GM21367 (cell line): ENCODE data around the gene ZFP64.
A peak's percentile ranks its signal among the peaks of the same experiment; 100 is the strongest.
"Not testable (repeated sequence)": the region's sequence is repeated elsewhere in the genome, so short reads cannot be mapped to it uniquely, and the experiment has no call there.

Experiments
- ATAC-seq: cut with Tn5 transposase; IDR thresholded peaks from one replicate; pipeline ENCODE4 v1.9.1; 2021; ENCODE audit not compliant: unreplicated experiment

The ZFP64 gene

DNA sequence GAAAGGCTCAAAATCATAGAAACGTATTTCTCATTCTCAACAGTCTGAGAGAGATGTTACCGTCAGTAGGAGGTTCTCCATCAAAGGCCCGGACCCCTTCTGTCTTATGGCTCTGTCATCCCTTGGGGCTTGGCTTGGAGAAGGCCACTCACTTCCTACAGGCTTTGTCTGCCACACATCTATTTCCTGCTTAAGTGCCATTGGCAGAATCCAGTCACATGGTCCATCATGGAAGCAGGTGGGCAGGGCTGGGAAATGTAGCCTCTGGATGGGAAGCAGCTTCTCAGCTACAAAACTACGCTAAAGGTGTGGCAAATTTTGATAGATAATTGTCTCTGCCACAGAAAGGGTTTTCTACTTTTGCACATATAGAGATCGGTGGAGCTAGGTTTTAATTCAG lies 12.6 kb upstream of the ZFP64 start:
- ATAC-seq, result no peak

DNA sequence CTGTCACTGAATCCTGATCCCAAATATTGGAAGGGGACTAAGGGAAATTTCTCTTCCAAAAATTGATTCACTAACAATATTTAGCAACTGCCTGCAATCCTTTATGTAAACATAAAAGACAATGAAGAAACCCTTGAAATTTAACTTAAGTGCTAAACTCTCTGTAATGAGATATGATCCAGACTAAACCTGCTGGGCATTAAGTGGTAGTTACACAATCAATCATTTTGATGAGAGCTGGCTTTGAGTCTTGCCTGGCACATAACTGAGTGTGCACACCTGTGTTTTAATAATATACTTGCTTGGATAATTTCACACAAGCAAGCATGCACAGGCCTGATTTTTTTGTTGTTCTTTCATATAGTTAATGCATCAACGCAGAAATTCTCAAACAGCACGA lies 9.8 kb upstream of the ZFP64 start:
- no peak for ATAC-seq

DNA sequence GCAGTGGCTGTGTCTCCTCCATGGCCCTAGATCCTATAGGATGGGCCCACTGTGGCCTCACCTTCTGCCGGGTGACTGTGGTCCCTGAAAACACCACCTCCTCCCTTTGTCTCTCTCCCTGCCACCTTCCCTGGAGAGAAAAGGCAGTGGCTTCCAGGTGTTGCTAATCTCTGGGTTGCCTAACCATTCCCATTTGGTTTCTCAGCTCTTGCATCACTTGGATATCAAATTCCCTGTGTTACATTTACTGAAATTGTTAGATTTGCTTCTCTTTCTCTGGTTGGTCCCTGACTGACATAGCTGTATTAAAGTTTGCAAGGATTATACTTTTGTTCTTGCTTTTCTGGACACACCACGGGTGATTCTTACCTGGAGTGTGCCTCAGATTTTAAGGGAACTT lies 9.3 kb upstream of the ZFP64 start:
- no peak for ATAC-seq

DNA sequence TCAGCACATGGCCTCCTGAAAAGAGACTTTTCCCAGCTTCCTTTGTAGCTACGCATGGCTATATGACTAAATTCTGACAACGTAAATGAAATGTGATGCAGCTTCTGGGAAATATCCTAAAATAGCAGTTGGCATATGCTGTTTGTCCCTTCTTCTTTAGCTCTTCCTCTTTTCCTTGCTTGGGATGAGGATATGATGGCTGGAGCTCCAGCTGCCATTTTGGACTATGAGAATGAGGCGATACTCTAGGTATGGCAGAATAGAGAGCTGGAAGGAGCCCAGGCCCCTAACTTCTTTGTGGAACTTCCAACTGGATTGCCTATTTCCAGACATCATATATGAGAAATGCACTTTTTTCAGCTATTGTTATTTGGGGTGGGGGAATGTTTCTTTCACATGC lies 5.3 kb upstream of the ZFP64 start:
- no peak for ATAC-seq

DNA sequence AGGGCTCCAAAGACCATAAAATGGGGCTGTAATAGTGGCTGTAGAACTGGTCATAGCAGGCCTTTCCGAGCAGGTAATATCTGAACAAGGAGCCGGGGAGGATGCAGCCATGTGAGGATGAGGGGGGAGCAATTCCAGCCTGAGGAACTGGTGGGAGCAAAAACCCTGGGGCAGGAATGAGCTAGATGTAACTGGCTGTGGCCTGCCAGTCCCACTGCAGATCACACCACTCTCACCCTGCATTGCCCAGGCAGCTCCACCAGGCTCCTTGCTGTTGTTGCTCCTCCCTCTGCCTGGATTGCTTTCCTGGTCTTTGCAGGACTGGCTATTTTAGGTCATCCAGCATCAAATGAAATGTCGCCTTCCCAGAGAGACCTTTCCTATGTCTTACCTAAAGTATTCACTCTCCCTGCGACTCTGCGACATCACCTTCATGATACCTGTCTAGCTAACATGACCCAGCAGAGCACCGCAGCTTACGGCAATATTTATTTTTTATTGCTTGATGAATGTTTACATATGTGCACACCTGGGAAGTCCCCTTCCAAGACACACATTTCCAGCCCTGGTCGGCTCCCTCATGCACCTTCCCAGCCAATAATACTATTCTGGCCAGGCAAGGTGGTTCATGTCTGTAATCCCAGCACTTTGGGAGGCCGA lies 2.4 kb upstream of the ZFP64 start:
- ATAC-seq, result no peak

DNA sequence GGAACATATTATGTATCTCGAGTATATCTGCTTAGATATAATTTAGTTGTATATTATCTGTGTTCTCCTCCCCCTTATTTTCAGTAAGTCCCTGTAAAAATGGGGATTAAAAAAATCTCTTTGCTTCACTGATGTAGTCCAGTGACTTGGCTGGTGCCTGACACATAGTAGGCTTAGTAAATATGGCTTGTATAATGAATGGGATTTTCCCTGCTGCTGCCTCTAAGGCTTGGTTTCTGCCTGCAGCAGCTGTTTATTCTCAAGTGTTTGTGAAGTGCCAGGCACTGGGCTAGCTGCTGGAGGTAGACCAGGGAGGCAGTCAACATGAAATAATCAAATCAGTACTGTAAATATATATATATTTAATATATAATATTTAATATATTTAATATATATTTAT lies 1.6 kb upstream of the ZFP64 start:
- no peak for ATAC-seq

DNA sequence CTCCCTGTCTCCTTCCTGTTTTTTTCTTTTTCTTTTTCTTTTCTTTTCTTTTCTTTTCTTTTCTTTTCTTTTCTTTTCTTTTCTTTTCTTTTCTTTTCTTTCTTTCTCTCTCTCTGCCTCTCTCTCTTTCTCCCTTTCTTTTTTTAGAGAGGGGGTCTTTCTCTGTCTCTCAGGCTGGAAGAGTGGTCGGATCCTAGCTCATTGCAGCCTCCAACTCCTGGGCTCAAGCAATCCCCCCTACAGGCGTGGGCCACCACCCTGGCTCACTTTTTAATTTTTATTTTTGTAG lies 1.1 kb upstream of the ZFP64 start:
- ATAC-seq, result not testable (repeated sequence)

DNA sequence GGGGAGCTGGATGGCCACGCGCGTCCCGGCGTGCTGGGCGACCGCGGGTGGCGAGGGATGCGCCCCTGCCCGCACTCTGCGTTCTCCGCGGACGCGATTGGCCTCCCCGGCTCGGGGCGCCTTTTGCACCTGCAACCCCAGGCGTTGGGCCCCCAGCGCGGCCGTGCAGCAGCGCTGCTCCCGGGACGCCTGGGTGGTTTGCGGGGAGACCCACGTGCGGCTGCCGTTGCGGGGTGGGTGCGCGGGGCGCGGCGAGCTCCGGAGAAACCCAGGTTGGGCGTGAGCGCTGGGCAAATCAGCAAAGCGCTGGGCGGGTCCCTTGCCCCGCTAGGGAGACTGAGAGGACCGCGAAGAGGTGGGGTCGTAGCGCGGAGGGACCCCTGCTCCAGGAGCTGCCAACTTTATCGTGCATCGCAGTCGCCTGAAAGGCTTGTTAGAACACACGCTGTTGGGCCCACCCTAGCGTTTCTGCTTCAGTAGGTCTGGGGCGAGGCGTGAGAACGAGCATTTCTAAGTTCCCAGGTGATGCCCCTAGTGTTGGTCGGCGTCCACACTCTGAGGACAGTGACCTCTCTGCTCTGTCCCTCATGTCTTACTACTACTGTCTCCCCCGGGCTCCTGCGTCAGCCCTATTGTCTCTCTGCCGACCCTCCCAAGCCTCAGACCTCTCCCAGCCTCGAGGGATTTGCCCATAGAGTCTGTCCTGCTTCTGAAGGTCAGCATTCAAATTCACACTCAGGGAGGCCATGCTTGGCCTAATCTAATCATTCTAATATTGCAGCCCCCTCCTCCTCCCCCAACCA lies 538 bp upstream of the ZFP64 start:
- ATAC-seq, result peak; percentile 52

DNA sequence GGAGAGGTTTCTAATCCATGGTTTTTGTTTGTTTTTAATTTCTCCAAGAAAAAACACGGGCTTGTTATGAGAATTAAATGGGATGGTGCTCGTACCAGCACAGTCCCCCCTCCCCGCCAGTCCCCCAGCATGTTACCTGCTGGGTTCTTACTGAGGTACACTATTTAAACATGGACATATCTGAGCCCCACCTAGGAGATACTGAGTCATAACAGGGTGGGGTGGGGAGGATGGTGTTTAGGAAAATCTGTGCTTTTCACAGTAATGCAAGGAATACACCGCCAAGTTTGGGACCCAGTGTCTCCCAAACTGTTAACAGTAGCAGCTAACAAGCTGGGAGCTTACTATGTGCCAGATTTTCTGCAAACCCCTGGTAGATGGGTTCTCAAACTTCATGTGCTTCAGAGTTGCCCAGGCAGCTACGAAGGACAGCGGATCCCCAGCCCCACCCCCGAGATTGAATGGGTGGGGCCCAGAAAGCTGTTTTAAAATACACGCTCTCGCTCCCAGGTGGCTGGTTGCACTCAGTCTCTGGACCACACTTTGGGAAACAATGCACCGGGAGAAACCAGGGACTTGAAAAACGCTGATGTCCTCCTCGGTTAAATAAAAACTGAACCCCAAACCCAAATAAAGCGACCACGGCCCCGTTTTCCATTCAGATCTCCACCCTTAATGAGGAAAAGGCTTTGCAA lies 995 bp downstream of the ZFP64 start:
- ATAC-seq, result peak; percentile 41

DNA sequence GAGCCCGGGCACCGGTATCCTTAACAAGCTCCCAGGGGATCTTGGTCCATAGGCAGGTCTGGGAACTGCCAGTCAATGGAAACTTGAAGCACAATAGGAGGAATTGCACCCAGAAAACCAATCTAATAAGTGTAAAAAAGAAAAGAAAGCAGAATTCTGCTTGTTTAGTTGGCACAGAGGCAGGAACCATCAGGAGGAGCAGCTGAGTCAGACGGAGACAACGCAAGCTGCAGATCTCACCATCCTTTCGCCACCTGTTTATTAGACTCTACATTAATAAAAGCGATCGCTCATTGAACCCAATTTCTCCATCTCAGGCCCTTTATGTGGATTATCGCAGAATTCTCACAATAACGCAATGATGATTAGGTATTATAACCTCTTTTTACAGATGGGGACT lies 9.8 kb downstream of the ZFP64 start:
- ATAC-seq, result no peak

DNA sequence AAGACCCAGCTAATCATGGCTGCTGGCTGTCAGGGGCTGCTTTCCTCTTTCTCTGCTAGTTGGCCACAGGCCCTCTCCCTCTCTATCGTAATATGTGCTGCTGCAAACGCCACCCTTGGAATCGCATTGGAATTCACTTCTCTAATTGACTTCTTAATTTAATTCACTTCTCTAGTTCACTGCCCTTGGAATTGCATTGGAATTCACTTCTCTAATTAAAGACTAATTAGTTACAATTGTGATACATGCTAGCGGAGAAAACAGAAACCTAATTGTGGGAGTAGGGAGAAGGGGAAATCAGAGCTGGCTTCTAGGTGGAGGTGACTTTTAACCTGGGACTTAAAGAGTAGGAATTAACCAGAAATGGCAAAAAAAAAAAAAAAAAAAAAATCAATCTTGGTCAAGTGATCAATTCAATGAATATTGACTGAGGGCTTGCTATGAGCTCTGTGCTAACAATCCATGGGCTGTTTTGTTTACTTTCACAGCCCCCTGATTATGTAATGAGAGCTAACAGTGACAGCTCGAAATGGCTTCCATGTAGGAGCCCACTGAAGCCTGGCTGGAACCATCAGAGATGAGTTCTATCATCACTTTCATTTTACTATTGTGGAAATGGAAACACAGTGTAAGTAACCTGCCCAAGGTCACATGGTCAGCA lies 11.3 kb downstream of the ZFP64 start:
- no peak for ATAC-seq

DNA sequence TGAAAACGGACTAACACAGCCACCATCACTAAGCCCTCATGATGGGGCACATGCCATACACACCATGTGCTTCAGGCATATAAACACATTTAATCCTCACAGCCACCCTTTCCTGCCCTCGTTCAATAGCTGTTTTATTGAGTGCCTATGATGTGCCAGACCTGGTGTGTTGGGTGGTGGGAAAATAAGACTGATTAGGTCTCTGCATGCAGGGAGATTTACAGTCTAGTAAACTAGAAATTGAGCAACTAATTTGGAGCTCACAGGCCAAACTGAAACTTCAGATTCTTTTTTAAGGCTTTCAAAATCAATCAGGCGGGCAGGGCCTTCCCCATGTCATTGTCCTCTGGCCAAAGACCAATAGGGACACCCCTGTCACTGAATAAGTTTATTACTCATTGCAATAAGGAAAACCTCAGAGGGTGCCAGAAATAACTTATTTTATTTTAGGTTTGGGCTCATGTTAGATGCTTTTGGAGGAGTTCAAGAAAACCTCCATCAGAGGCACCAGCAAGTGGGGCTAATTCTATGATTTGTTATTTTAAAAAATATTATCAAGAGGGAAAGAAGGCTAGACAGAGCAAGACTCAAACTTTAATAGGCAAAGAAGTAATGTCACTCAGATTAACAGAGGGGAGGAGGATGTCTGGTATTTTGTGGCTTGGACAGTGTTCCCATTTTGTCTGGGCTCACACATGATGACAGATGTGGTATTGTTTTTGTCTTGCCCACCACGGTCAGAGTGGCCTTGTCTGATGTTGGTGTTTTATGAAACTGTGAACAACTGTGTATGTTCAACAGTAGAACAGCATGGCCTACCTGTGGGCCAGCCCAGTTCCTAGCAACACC lies 12.0 kb downstream of the ZFP64 start:
- peak; percentile 82 for ATAC-seq

DNA sequence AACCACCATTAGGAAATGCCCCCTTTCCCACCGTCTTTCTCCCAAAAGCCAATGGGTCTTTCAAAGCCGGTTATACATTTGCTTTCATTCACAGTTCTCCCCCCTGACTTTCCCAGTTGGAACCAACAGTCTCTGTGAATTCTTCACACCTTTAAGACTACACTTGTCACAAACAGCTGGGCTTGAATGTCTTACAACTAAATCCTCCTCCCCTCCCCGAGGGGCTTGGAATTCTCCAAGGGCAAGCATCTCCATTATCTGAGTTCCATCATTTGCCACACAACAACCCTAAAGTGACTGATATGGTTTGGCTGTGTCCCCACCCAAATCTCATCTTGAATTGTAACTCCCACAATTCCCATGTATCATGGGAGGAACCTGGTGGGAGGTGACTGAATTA lies 12.9 kb downstream of the ZFP64 start:
- no peak for ATAC-seq

DNA sequence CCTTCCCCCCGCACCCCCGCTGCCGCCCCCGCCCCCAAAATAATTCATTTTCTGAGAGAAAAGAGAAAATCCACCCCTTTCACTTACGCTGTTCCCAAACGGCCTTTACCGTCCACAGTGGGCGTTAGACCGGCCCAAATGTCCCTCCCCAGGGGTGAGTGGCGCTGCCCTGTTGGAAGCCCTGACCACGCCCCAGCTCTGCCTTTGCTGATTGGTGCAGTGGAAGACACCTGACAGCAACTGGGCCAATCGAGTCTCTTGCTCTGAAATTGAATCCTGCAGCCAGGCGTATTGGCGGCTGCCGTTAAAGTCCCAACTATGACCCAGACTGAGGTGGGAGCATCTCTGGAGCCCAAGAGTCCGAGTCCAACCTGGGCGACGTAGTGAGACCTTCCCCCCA lies 15.7 kb downstream of the ZFP64 start:
- no peak for ATAC-seq

DNA sequence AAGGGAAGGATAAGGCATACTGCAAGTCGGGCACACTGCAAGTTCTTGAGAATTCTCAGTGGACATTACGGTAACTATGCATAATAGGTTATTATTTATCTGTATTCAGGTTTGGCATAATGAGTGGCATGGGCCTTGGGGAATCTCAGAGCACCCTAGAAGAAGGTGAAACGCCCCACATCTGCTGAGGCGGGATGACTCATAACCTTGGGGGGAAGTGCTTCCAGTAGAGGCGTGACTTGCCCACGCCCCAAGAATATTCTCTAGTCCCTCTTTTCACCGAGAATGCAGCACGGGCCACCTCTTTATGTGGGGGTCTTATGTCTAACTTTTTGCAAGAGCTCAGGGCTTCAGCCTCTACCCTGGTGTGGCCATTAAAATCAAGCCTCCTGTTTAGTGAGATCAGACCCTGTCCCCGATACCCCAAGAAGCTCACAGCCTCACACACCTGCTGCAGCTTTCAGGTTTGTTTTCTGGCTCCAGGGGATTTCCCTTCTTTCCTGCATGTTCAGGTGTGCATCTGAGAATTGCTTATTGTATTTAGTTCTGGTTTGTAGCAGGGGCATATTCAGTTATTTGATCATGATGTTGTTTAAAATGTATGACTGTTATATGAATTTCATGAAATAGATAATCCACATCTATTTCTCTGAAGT lies 19.1 kb downstream of the ZFP64 start:
- ATAC-seq, result peak; percentile 78

DNA sequence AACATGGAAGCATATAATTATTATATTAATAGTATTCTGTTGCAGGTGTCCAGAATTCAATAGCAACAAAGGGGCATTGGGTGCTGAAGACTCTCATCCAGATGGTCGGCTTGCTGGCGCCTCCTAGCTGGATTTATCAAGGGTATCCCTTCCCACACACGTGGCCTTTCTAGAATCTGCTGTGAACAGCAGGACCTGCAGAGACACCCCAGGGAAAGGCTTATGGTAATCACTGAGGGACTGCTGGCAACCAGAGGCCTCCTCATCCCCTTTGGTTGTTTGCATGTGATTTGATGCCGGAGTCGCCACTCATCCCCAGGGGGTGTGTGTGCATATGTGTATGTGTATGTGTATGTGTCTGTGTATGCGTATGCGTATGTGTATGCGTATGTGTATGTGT lies 20.6 kb downstream of the ZFP64 start:
- ATAC-seq, result no peak

DNA sequence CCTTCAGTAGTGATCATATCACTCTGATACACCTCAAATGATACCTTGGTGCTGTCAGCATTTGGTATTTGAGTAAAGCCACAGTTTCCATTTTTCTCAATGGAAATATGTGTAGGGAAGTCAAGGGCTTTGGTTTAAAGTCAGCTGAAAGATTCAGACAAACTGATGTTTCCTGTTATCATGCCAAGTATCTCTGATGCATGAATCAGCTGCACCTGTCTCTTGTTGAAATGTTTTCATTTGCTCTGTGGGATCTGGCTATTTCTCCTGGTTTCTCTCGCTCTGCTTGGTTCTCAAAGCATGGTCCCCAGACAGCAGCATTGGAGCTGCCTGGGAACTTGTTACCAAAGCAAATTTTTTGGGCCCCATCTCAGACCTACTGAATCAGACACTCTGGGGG lies 23.5 kb downstream of the ZFP64 start:
- ATAC-seq, result no peak

DNA sequence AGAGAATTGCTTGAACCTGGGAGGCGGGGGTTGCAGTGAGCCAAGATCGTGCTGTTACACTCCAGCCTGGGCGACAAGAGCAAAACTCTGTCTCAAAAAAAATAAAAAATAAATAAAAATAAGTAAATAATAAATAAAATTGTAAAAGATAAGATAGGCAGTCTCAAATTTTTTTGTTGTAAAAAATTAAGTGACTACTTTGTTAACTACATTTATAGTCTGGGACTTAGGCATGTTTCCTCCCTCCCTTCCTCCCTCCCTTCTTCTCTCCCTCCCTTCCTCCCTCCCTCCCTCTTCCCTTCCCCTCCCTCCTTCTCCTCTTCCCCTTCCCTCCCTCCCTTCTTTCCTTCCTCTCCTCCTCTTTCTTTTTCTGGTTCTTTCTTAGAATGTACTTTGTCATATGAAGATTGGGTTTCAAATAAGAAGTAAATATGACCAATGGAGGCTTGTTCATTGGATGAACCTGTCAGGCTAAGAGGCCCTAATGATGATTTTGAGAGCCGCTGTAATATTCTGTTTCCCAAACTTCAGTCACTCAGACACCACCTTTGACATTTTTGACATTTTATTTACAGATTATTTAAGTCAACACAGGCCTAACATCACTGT lies 24.2 kb downstream of the ZFP64 start:
- ATAC-seq, result no peak

DNA sequence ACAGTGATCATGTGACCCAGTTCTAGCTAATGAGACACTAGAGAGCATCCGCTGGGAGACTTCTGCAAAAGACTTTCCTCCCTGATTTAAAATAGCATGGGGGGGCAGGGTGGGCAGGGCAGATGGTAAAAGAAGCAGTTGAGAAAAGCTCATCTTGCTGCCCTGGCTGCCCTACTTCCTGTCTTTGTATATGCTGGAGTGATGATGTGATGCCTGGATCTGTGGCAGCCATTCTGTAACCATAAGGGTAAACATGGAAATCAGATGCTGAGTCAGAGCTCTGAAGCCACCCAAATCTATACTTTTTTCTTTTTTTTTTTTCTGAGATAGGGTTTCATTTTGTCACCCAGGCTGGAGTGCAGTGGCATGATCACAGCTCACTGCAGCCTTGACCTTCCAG lies 25.4 kb downstream of the ZFP64 start:
- no peak for ATAC-seq

DNA sequence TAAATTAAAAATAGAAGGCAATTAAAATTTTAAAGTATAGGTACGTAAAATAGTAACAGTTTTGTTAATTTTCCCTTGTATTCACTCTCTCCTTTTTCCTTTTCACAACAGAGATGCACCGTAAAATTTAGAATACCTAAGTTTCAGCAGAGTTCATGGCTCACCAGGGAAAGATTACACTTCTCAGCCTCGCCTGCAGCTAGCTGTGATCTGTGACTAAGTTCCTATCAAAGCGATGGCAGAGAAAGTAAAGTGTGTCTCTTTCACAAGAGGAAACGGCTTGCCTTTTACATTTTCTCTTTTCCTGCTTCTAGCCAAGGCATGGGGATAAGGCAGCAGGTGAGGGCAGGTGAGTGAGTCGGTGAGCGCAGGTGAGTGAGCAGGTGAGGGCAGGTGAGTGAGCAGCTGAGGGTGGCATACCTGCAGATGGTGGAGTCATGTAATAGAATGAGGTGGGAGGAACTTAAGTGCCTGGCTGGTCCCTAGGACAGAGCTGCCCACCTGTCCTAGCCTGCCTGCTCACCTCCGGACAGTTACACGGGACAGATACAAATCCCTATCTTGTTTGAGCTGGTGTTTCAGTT lies 30.9 kb downstream of the ZFP64 start:
- no peak for ATAC-seq
